Measurements from ENCODE around the gene TAS1R3.

GRCh38 chr1:1302006-1302430, 29.1 kb upstream of the TAS1R3 start:
- TF ChIP-seq GATA2 (IDR thresholded peaks at IDR 0.05; ENCODE audit: low read depth, low read length) (no peak), GATA3 (IDR thresholded peaks at IDR 0.05; ENCODE audit: low read depth, low read length) (no peak)
